ENCODE data around the gene NTPCR.

Gene NTPCR

GRCh38 chr1:232949636-232950196 lies 695 bp upstream of the NTPCR start:
- peak overlapping the region; percentile 82 for H3K27ac ChIP-seq (replicated peaks)
- DNase-seq (ENCODE audit: low read depth in 1 of 2, low spot score in 1 of 2) = no peak
- no peaks in the 10 kb centered on the region for H3K27me3 ChIP-seq (ENCODE audit: insufficient read depth, poor library complexity, severe bottlenecking)
- peak overlapping the region; percentile 97 for H3K4me3 ChIP-seq (replicated peaks; ENCODE audit: insufficient read depth, low read length)
- TF ChIP-seq CTCF (IDR thresholded peaks at IDR 0.05; ENCODE audit: insufficient read depth, low read length) = no peak
- no peak for TF ChIP-seq REST (IDR thresholded peaks at IDR 0.05; ENCODE audit: insufficient replicate concordance, low read depth)
- no peak for TF ChIP-seq POLR2AphosphoS5 (IDR thresholded peaks at IDR 0.05; ENCODE audit: low read depth)
- no peak for TF ChIP-seq SPI1 (IDR thresholded peaks at IDR 0.05; ENCODE audit: borderline replicate concordance, low read depth)
- TF ChIP-seq GABPA (IDR thresholded peaks at IDR 0.05; ENCODE audit: low read depth) = no peak

- no peaks in the 10 kb centered on the region for H3K27me3 ChIP-seq (ENCODE audit: insufficient read depth, poor library complexity, severe bottlenecking)
- DNase-seq (ENCODE audit: low read depth in 1 of 2, low spot score in 1 of 2) = peak in 1 of 2 experiments; percentile 25
- TF ChIP-seq REST (IDR thresholded peaks at IDR 0.05; ENCODE audit: insufficient replicate concordance, low read depth) (peak; percentile 89), GABPA (IDR thresholded peaks at IDR 0.05; ENCODE audit: low read depth) (no peak)
- H3K27ac ChIP-seq (replicated peaks) = no peak overlapping the region; the same call in 1 of the 2 replicates
- peak overlapping the region; percentile 97 for H3K4me3 ChIP-seq (replicated peaks; ENCODE audit: insufficient read depth, low read length)
Measured at GRCh38 chr1:232951180-232951579, 769 bp downstream of the NTPCR start.

- no peaks in the 10 kb centered on the region for H3K27me3 ChIP-seq (ENCODE audit: insufficient read depth, poor library complexity, severe bottlenecking)
- H3K4me3 ChIP-seq (replicated peaks; ENCODE audit: insufficient read depth, low read length) = peak overlapping the region; percentile 97
- no peak for DNase-seq (ENCODE audit: low read depth in 1 of 2, low spot score in 1 of 2)
- no peak for TF ChIP-seq REST (IDR thresholded peaks at IDR 0.05; ENCODE audit: insufficient replicate concordance, low read depth)
- TF ChIP-seq GABPA (IDR thresholded peaks at IDR 0.05; ENCODE audit: low read depth) = no peak
- H3K27ac ChIP-seq (replicated peaks) = no peak overlapping the region
Measured at GRCh38 chr1:232951605-232952004, 1.2 kb downstream of the NTPCR start.

GRCh38 chr1:232952514-232953499 lies 2.4 kb downstream of the NTPCR start:
- DNase-seq (ENCODE audit: low read depth in 1 of 2, low spot score in 1 of 2) = peak; percentile 37 to 65
- Histone ChIP-seq H3K27me3 (ENCODE audit: insufficient read depth, poor library complexity, severe bottlenecking) (no peaks in the 10 kb centered on the region), H3K4me3 (replicated peaks; ENCODE audit: insufficient read depth, low read length) (no peak overlapping the region), H3K27ac (replicated peaks) (no peak overlapping the region)
- TF ChIP-seq CTCF (IDR thresholded peaks at IDR 0.05; ENCODE audit: insufficient read depth, low read length) (peak; percentile 89), POLR2AphosphoS5 (IDR thresholded peaks at IDR 0.05; ENCODE audit: low read depth) (no peak)

All from HL-60 (cell line).